Measurements from ENCODE around the gene CIRBP.
A peak's percentile ranks its signal among the peaks of the same experiment; 100 is the strongest.

The CIRBP gene

GRCh38 chr19:1257475-1258162, 11.5 kb upstream of the CIRBP start:
- no peak for DNase-seq

GRCh38 chr19:1258163-1258492, 11.0 kb upstream of the CIRBP start:
- DNase-seq: no peak

DNA sequence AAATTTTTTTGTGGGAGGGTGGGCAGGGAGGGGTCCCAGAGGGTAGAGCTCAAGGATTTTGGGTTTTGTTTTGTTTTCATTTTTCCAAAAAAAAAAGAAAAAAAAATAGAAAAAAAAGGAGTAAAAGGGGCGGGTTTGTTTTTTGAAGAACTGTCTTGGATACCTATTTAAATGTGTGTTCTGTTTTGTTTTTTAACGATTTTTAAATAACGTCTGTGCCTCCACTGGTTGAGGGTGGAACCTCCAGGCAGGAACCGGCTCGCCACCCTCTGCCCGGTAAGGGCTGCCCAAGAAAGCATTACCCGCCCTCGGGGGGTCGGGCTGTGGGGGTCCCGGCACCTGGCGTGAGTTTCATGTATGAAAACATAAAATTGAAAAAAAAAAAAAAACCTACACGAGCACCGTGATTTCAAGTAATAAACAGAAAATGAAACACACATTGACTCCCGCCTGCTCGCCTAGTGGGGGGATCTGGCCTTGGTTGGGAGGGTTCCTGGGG, 10.4 kb upstream of the CIRBP start:
- DNase-seq: no peak

GRCh38 chr19:1259206-1259875, 9.8 kb upstream of the CIRBP start:
- peak; percentile 62 for DNase-seq

GRCh38 chr19:1259876-1260748, 9.0 kb upstream of the CIRBP start:
- peak; percentile 59 for DNase-seq

- peak; percentile 98 for DNase-seq
These were observed 8.2 kb upstream of the CIRBP start for GRCh38 chr19:1260749-1261537.

- no peak for DNase-seq
These were observed 7.7 kb upstream of the CIRBP start for GRCh38 chr19:1261538-1261797.

GRCh38 chr19:1261798-1262622, 7.1 kb upstream of the CIRBP start:
- DNase-seq: no peak

DNA sequence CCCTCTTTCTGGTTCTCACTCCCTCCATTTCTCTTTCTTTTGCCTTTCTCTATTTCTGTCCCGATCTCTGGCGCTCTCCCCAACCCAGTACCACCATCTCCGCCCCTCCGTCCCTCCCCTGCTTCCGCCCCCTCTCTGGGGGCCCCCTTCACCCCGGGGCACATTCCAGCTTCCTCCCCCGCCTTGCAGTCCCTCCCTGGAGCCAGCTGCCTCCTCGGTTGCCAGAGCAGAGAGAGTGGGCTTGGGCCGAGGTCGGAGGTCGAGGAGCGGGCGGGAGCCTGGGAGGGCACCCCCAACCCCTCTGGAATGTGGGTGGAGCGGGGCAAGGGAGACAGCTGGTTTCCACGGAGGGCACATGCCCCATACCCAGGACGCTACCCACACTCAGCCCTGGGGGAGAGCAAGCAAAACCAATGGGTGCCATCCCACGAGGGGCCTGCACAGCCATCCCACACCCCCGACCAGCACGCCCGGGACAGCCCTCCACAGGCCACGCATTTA, 6.5 kb upstream of the CIRBP start:
- no peak for DNase-seq

DNA sequence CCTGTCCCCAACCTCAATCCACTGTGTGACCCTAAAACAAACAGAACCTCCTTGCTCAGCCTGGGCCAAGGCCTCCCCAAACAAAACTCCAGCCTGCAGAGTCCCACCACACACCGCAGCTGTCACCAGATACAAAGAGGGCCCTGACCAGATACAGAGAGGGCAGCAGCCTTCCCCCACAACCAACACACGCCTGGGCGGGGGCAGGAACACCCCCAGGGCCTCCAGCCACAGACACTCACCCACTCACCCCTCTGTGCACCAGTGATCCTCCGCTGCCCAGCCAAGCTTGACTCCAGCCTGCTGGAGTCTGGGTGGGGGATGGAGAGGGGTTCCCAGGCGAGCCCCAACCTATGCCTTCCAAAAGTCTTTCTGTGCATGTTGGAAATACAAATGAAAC, 5.9 kb upstream of the CIRBP start:
- DNase-seq: no peak

- DNase-seq: no peak
These were observed 4.1 kb upstream of the CIRBP start for GRCh38 chr19:1264801-1265614.

- peak; percentile 56 for DNase-seq
These were observed 3.5 kb upstream of the CIRBP start for GRCh38 chr19:1265615-1266128.

DNA sequence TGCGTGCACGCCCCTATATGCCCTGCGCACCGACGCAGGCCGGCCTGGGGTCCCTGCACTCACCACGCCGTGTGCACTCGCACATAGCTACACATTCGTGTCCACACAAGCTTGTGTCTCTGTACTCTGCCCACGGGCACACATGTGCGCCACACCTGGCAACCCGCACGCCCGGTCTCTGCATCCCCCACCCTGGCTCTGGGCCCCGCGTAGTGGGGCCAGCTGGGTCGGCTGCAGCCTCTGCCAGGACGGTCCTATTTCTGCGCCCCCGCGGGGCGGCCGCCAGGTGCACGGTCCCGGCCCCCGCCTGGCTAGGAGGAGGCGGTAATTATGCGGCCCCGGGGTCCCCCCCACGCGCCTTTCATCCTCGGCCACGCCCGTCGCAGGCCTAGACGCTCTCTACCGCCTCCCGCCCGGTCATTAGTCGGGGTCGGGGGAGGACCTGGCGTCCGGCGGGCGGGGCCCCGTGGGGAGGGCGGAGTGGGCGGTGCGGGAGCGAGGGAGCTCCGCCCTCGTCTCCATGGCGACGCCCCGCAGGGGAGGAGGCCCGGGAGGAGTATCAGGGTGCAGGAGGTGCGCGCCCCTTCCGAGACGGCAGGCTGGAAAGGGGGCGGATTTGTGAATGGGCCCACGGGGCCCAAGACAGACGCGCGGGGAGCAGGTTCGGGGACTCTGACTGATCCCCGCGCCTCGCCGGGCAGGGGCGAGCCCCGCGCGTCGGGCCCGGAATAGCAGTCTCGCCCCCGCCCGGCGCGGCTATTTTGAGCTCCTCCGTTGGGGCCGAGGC, 2.8 kb upstream of the CIRBP start:
- DNase-seq: peak; percentile 81

DNA sequence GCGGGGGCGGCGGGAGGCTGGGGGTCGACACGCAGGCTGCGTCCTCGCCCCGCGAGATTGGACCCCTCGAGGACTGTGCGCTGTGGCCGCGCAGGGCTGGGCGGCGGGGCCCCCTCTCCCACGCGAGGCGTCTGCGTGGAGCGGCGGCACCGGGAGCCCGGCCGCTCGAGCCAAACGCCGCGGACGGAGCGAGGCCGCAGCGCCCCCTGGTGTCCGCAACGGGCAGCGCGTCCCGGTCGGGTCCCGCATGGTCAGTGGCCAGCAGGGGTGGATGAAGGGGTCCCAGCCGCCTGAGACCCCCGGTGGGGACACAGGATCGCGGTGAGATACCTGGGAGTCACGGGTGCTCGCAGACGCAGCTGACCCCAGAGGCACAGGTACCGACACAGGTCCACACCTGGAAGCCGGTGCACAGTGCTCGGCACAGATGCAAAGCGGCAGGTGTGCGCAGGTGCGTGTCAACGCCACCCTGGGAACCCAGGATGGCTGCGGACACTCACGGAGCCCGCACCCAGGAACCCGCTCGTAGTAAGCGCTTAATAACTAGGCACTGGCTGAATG, 2.1 kb upstream of the CIRBP start:
- DNase-seq: peak; percentile 70

- DNase-seq: no peak
These were observed 1.5 kb upstream of the CIRBP start for GRCh38 chr19:1267477-1268225.

DNA sequence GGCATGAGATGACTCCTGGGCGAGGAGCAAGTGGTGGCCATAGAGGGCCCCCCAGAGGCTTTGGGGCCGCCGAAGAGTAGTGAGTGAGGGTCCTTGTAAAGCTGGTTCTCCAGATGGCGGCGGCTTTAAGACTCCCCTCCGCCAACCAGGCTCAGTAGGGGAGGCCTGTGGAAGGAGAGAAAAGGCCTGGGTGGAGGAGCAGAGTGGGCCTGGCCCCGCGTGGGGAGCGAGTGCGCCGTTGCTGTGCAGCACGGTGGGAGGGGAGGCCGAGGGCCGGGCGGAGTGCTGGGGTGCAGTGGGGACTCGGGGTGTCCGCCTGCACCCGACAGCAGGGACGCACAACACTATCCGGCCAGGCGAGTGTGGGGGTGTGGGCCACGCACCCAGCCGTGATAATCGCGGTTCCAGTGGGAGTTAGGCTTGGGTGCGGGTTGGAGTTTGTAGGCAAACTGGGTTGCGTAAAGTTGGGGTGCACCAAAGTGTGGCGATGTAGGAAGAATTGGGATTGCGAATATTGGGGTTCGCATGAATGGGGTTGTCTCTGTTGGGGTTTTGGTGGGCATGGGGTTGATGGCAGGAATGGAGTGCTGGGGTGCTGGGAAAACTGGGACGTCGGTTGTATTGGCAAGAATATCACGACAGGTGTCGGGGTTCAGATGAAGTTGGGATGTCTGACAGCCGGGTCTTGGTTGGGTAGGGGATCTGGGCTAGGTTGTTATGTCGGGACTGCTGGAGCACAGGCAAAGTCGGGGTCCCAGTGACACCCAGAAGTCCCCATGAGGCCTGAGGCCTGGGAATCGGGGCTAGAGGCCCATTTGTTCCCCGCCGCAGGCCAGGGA, 687 bp upstream of the CIRBP start:
- no peak for DNase-seq

DNA sequence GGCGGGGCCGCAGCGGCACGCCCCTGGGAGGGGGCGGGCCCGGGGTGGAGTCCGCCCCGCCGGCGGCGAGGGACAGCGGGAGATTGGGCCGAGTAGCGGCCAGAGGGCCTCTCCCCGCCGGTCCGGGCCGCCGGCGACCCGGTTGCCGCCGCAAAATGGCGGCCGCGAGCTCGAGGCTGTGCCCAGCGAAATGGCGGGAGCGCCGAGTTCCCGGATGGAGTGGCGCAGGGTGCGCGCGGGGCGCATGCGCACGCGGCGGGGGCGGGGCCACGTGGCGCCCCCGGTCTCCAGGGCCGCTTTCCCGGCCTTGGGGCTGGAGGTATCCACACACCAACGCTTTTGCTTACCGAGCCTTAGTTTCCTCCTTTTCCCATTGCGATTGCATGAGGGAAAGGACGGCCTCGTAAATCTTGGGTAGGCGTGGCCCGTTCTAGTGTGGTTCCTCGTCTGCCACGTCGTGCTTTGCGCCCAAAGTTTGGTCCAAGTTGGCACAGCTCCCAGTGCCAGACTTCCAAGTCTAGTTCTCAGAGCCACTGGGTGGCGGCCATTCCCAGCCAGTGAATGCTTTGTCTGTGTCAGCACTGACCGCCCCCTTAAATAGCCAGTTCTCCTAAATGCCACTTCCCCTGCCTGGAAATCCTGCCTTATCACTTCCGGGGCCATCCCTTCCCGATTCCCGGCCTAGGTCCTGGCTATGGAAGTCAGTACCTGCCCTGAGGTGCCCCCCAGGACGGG, 513 bp downstream of the CIRBP start:
- peak; percentile 85 for DNase-seq

Data from activated CD8-positive, alpha-beta memory T cell treated with anti-CD3 and anti-CD28 coated beads, Interleukin-2, amount 50 U/mL, for 4 hours (primary cell).